IMR-90 (cell line): ENCODE results near the gene DTL. TPM values are rescaled to one million over a fixed set of nuclear protein-coding genes. Genes with fewer than 3 reads are reported as not detected.

ENCODE experiments used
- ATAC-seq: fragments of 200-7000 bp; cut with Tn5 transposase; 2 replicates; pipeline ENCODE4 v1.9.1; 2020; ENCODE audit warnings: low read depth, mild to moderate bottlenecking, moderate library complexity
- BruUV-seq: library from RNA; stranded (reverse); fragments of 400-500 nt; replicated peaks from 2 replicates; lab custom pipeline; 2021; lab: Mats Ljungman, UMichigan
- CTCF ChIA-PET: fragments of 300-600 bp; formaldehyde crosslinking; extraction: SDS; loops from one replicate; lab custom pipeline; 2021; ENCODE audit warnings: antibody characterized with exemption; lab: Yijun Ruan, JAX
- POLR2A ChIA-PET: fragments of 300-600 bp; sonication (Branson Sonifier 250); formaldehyde crosslinking; loops from one replicate; lab custom pipeline; 2022; ENCODE audit warnings: antibody characterized with exemption; ENCODE audit not compliant: unreplicated experiment; lab: Charles Lee
- DNase-seq: peaks from one replicate; pipeline ENCODE4 v3.0.0; 2013
- H2AFZ ChIP-seq: replicated peaks from 2 replicates; pipeline ENCODE3; 2013; ENCODE audit warnings: low read length, mild to moderate bottlenecking; ENCODE audit not compliant: poor library complexity
- H2AK5ac ChIP-seq: 2 replicates; pipeline ENCODE4 v1.6.1; 2013; ENCODE audit warnings: low read depth, low read length, inconsistent platforms
- H2AK9ac ChIP-seq: replicated peaks from 2 replicates; pipeline ENCODE3; 2013; ENCODE audit warnings: mild to moderate bottlenecking, low read depth, low read length, moderate library complexity; ENCODE audit not compliant: poor library complexity
- H2BK120ac ChIP-seq: 2 replicates; pipeline ENCODE4 v1.6.1; 2013; ENCODE audit warnings: low read depth, low read length, inconsistent platforms
- H2BK15ac ChIP-seq: 3 replicates; pipeline ENCODE4 v1.6.1; 2013; ENCODE audit warnings: low read depth, low read length, inconsistent platforms
- H2BK20ac ChIP-seq: 2 replicates; pipeline ENCODE4 v1.6.1; 2013; ENCODE audit warnings: low read depth, mild to moderate bottlenecking, inconsistent platforms, low read length, moderate library complexity
- H2BK5ac ChIP-seq: 2 replicates; pipeline ENCODE4 v1.6.1; 2013; ENCODE audit warnings: mild to moderate bottlenecking, low read depth, low read length, inconsistent platforms; ENCODE audit not compliant: poor library complexity, severe bottlenecking
- H3K14ac ChIP-seq: replicated peaks from 2 replicates; pipeline ENCODE4 v1.6.1; 2013; ENCODE audit warnings: low read depth, low read length, inconsistent platforms
- H3K18ac ChIP-seq: 2 replicates; pipeline ENCODE4 v1.6.1; 2013; ENCODE audit warnings: low read depth, low read length, control low read depth
- H3K23ac ChIP-seq: 2 replicates; pipeline ENCODE4 v1.6.1; 2013; ENCODE audit warnings: low read depth, low read length, inconsistent platforms
- H3K27ac ChIP-seq: 2 replicates; pipeline ENCODE4 v1.5.1; 2013; ENCODE audit warnings: mild to moderate bottlenecking, control low read depth, low read length; ENCODE audit not compliant: insufficient read depth
- H3K27me3 ChIP-seq: 2 replicates; pipeline ENCODE4 v1.6.1; 2013; ENCODE audit warnings: low read length; ENCODE audit not compliant: control insufficient read depth, insufficient read depth
- H3K36me3 ChIP-seq: 2 replicates; pipeline ENCODE4 v1.6.1; 2013; ENCODE audit warnings: low read length, mixed read lengths; ENCODE audit not compliant: control insufficient read depth, insufficient read depth
- H3K4ac ChIP-seq: 2 replicates; pipeline ENCODE4 v1.6.1; 2013; ENCODE audit warnings: low read depth, low read length, inconsistent platforms
- H3K4me1 ChIP-seq: 2 replicates; pipeline ENCODE4 v1.6.1; 2013; ENCODE audit warnings: low read length, mixed read lengths; ENCODE audit not compliant: control insufficient read depth, insufficient read depth
- H3K4me2 ChIP-seq: 2 replicates; pipeline ENCODE4 v1.6.1; 2013; ENCODE audit warnings: low read depth, mild to moderate bottlenecking, control low read depth, low read length, moderate library complexity
- H3K4me3 ChIP-seq: 2 replicates; pipeline ENCODE4 v1.5.1; 2013; ENCODE audit warnings: low read depth, mild to moderate bottlenecking, control low read depth, low read length, moderate library complexity; ENCODE audit not compliant: insufficient read depth
- H3K56ac ChIP-seq: 2 replicates; pipeline ENCODE4 v1.6.1; 2013; ENCODE audit warnings: low read length, inconsistent platforms; ENCODE audit not compliant: insufficient read depth; ENCODE audit errors: extremely low read depth
- H3K79me1 ChIP-seq, 2 experiments: 2 replicates each; pipeline ENCODE4 v1.6.1; 2013; ENCODE audit warnings: low read length in 2 of 2, inconsistent platforms in 1 of 2, low read depth in 1 of 2
- H3K9ac ChIP-seq: 2 replicates; pipeline ENCODE4 v1.6.1; 2013; ENCODE audit warnings: low read depth, low read length, control low read depth
- H3K9me1 ChIP-seq: 2 replicates; pipeline ENCODE4 v1.6.1; 2013; ENCODE audit warnings: low read length, inconsistent platforms; ENCODE audit not compliant: insufficient read depth
- H3K9me3 ChIP-seq: 2 replicates; pipeline ENCODE4 v1.6.1; 2013; ENCODE audit warnings: low read length; ENCODE audit not compliant: control insufficient read depth, insufficient read depth
- H4K20me1 ChIP-seq: 2 replicates; pipeline ENCODE4 v1.6.1; 2013; ENCODE audit warnings: low read length, inconsistent platforms; ENCODE audit not compliant: insufficient read depth
- H4K5ac ChIP-seq: 2 replicates; pipeline ENCODE4 v1.6.1; 2013; ENCODE audit warnings: mild to moderate bottlenecking, low read depth, low read length, control low read depth
- H4K8ac ChIP-seq, 2 experiments: 2 replicates each; pipeline ENCODE4 v1.6.1; 2013; ENCODE audit warnings: low read depth in 2 of 2, low read length in 2 of 2, control low read depth in 1 of 2, inconsistent platforms in 1 of 2
- H4K91ac ChIP-seq: 2 replicates; pipeline ENCODE4 v1.6.1; 2013; ENCODE audit warnings: low read depth, low read length, inconsistent platforms; ENCODE audit not compliant: insufficient read depth
- CEBPB ChIP-seq: IDR thresholded peaks from 2 replicates; pipeline ENCODE4 v1.6.1; 2012; ENCODE audit warnings: low read depth, low read length, improper control_type of control experiment
- CHD1 ChIP-seq: IDR thresholded peaks from 2 replicates; pipeline ENCODE4 v1.6.1; 2012; ENCODE audit warnings: low read depth, low read length, improper control_type of control experiment
- FOS ChIP-seq: fragments of 150-350 bp; IDR thresholded peaks from 2 replicates; pipeline ENCODE4 v1.6.1; 2016; ENCODE audit warnings: low read depth, low read length
- MAFK ChIP-seq: IDR thresholded peaks from 2 replicates; pipeline ENCODE4 v1.6.1; 2012; ENCODE audit warnings: low read depth, low read length, improper control_type of control experiment
- MAZ ChIP-seq: IDR thresholded peaks from 2 replicates; pipeline ENCODE4 v1.6.1; 2012; ENCODE audit warnings: low read depth, mild to moderate bottlenecking, low read length, improper control_type of control experiment, moderate library complexity, borderline replicate concordance
- MXI1 ChIP-seq: IDR thresholded peaks from 2 replicates; pipeline ENCODE4 v1.6.1; 2012; ENCODE audit warnings: low read depth, mild to moderate bottlenecking, low read length, moderate library complexity, borderline replicate concordance
- POLR2A ChIP-seq: IDR thresholded peaks from 2 replicates; pipeline ENCODE4 v1.6.1; 2012; ENCODE audit warnings: mild to moderate bottlenecking, low read depth, low read length
- RAD21 ChIP-seq: IDR thresholded peaks from 2 replicates; pipeline ENCODE4 v1.6.1; 2012; ENCODE audit warnings: low read length, improper control_type of control experiment
- RFX5 ChIP-seq: IDR thresholded peaks from 2 replicates; pipeline ENCODE4 v1.8.0; 2012; ENCODE audit warnings: low read depth, mild to moderate bottlenecking, low read length, moderate library complexity
- SMC3 ChIP-seq: fragments of 150-350 bp; IDR thresholded peaks from 2 replicates; pipeline ENCODE4 v1.6.1; 2016; ENCODE audit warnings: low read depth, mild to moderate bottlenecking, antibody characterized with exemption, low read length, moderate library complexity
- WGBS, 2 experiments: methylation state at CpG; one replicate each; pipeline versions ENCODE4 v1.1.5 to v1.1.7; 2013; ENCODE audit warnings: missing lambda C conversion rate in 2 of 2; ENCODE audit not compliant: insufficient read length in 1 of 2; ENCODE audit errors: extremely low coverage in 2 of 2; 5-methylcytosine and 5-hydroxymethylcytosine counted together
- dilution Hi-C: fragments of 300-500 bp; cut with HindIII; formaldehyde crosslinking; loops from one replicate; pipeline ENCODE4 v1.14.3; 2018; ENCODE audit warnings: low sequenced_read_pairs; ENCODE audit not compliant: unreplicated experiment
- in situ Hi-C: fragments of 300-500 bp; cut with MboI; formaldehyde crosslinking; loops from 3 replicates; pipeline ENCODE4 v1.14.3; 2019; ENCODE audit warnings: low sequenced_read_pairs, inconsistent platforms, mixed read lengths
- intact Hi-C: fragments of 100-400 bp; cut with micrococcal nuclease; formaldehyde crosslinking; loops from 2 replicates; pipeline ENCODE4 v1.10.0; 2022
- polyA plus RNA-seq, 3 experiments: library from polyadenylated mRNA; depleted of rRNA; stranded (reverse); fragments of >200 nt; gene quantifications; 2 replicates each; pipeline ENCODE4 v1.2.3, GENCODE V29; 2012; ENCODE audit warnings: low replicate concordance in 1 of 3
- total RNA-seq: library from RNA; depleted of rRNA; stranded (reverse); fragments of >200 nt; gene quantifications from 2 replicates; pipeline ENCODE4 v1.2.3, GENCODE V29; 2012

DTL gene
- total and polyA plus RNA-seq, 2 of the 4 experiments (the other 2 are of a cell fraction) = 11.8 to 19.9 TPM

DNA sequence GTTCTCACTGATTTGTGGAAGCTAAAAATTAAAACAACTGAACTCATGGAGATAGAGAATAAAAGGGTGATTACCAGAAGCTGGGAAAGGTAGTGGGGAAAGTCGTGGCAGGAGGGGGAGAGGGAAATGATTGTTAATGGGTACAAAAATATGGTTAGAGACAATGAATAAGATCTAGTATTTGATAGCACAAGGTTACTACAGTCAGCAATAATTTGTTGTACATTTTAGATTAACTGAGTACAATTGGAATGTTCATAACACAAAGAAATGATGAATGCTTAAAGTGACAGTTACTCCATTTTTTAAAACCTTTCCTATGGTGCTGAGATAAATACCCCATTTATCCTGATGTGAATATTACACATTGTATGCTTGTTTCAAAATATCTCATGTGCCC lies 102.3 kb downstream of the DTL start:
- Histone ChIP-seq H3K27ac (no peak overlapping the region), H3K9ac (no peak overlapping the region), H2AK9ac (no peak overlapping the region), H3K4me1 (no peaks in the 10 kb centered on the region), H3K4ac (no peak overlapping the region), H4K91ac (no peak overlapping the region), H2BK15ac (no peak overlapping the region), H3K4me2 (no peak overlapping the region), H3K36me3 (no peaks in the 10 kb centered on the region), H3K79me1 (no peaks in the 10 kb centered on the region), H3K14ac (no peak overlapping the region), H2BK120ac (no peak overlapping the region), H2AFZ (no peak overlapping the region), H3K27me3 (no peaks in the 10 kb centered on the region), H3K4me3 (no peak overlapping the region), H3K56ac (no peak overlapping the region), H4K5ac (no peak overlapping the region), H2AK5ac (no peak overlapping the region), H3K23ac (no peak overlapping the region), H4K20me1 (no peaks in the 10 kb centered on the region), H2BK5ac (no peak overlapping the region), H3K18ac (no peak overlapping the region), H3K9me3 (no peaks in the 10 kb centered on the region), H2BK20ac (no peak overlapping the region), H4K8ac (no peak overlapping the region), H3K9me1 (peaks cover 2% of the 10 kb centered on the region; the same call in 1 of the 2 replicates)
- POLR2A ChIA-PET = no interaction called here
- ATAC-seq (no peak), DNase-seq (no peak)
- dilution Hi-C loops = no loop called here
- in situ Hi-C loops = no loop called here
- intact Hi-C loops = no loop called here
- TF ChIP-seq MAFK (no peak), POLR2A (no peak), RFX5 (no peak), MAZ (no peak), CEBPB (no peak), FOS (no peak), SMC3 (no peak), CHD1 (no peak), RAD21 (no peak), MXI1 (no peak)
- CTCF ChIA-PET = no interaction called here
- BruUV-seq = no TSS peak
- 60% methylated on average over 1 of the region's 1 CpG; no CpG with 5 or more reads in 1 of the 2 experiments for WGBS, 2 experiments
